Endometrial microvascular endothelial cells (primary cell): ENCODE results near the gene DNMBP. TPM values are rescaled to one million over a fixed set of nuclear protein-coding genes. Genes with fewer than 3 reads are reported as not detected.
"Not testable (repeated sequence)": the region's sequence is repeated elsewhere in the genome, so short reads cannot be mapped to it uniquely, and the experiment has no call there.

Experiments
- in situ Hi-C: cut with HindIII; loops from 2 replicates; pipeline ENCODE4 v1.10.0; 2017; ENCODE audit warnings: low sequenced_read_pairs, low pct_unique_long_range_greater_than_20kb; ENCODE audit errors: inconsistent ontology term
- total RNA-seq: library from RNA; depleted of rRNA; stranded (reverse); fragments of >200 nt; gene quantifications from one replicate; pipeline ENCODE4 v1.2.3, GENCODE V29; 2015; ENCODE audit errors: inconsistent ontology term

Gene DNMBP
- total RNA-seq, 1 donor from 2014 or later = 31.9 TPM

- in situ Hi-C loops = no loop called here
Observed at GRCh38 chr10:99973190-99973589, 36.6 kb downstream of the DNMBP start.

- in situ Hi-C loops = no loop called here
Observed at GRCh38 chr10:99967961-99968360, 41.8 kb downstream of the DNMBP start.

- in situ Hi-C loops = no loop called here
Observed at GRCh38 chr10:99966306-99966705, 43.4 kb downstream of the DNMBP start.

- in situ Hi-C loops = no loop called here
Observed at GRCh38 chr10:99965700-99966099, 44.0 kb downstream of the DNMBP start.

- in situ Hi-C loops = no loop called here
Observed at GRCh38 chr10:99964791-99965190, 45.0 kb downstream of the DNMBP start.

GRCh38 chr10:99963467-99964165 is 46.1 kb downstream of the DNMBP start:
- in situ Hi-C loops = not testable (repeated sequence)

GRCh38 chr10:99958806-99959205 is 50.9 kb downstream of the DNMBP start:
- in situ Hi-C loops = no loop called here

- in situ Hi-C loops = no loop called here
Observed at GRCh38 chr10:99958302-99958701, 51.4 kb downstream of the DNMBP start.

GRCh38 chr10:99953510-99953909 is 56.2 kb downstream of the DNMBP start:
- in situ Hi-C loops = not testable (repeated sequence)

- in situ Hi-C loops = no loop called here
Observed at GRCh38 chr10:99952799-99953198, 56.9 kb downstream of the DNMBP start.

GRCh38 chr10:99946051-99946450 is 63.7 kb downstream of the DNMBP start:
- in situ Hi-C loops = not testable (repeated sequence)

GRCh38 chr10:99945263-99945662 is 64.5 kb downstream of the DNMBP start:
- in situ Hi-C loops = no loop called here

GRCh38 chr10:99944860-99945259 is 64.9 kb downstream of the DNMBP start:
- in situ Hi-C loops = no loop called here

GRCh38 chr10:99943908-99944307 is 65.8 kb downstream of the DNMBP start:
- in situ Hi-C loops = no loop called here

GRCh38 chr10:99941942-99942820 is 67.6 kb downstream of the DNMBP start:
- in situ Hi-C loops = no loop called here

- in situ Hi-C loops = no loop called here
Observed at GRCh38 chr10:99938563-99938962, 71.2 kb downstream of the DNMBP start.

- in situ Hi-C loops = no loop called here
Observed at GRCh38 chr10:99937630-99938029, 72.1 kb downstream of the DNMBP start.

- in situ Hi-C loops = not testable (repeated sequence)
Observed at GRCh38 chr10:99932203-99932957, 77.4 kb downstream of the DNMBP start.

GRCh38 chr10:99930731-99931550 is 78.8 kb downstream of the DNMBP start:
- in situ Hi-C loops = no loop called here
